ENCODE measurements around the gene ATP7A.
"Not testable (repeated sequence)": the region's sequence is repeated elsewhere in the genome, so short reads cannot be mapped to it uniquely, and the experiment has no call there.

Gene ATP7A

DNA sequence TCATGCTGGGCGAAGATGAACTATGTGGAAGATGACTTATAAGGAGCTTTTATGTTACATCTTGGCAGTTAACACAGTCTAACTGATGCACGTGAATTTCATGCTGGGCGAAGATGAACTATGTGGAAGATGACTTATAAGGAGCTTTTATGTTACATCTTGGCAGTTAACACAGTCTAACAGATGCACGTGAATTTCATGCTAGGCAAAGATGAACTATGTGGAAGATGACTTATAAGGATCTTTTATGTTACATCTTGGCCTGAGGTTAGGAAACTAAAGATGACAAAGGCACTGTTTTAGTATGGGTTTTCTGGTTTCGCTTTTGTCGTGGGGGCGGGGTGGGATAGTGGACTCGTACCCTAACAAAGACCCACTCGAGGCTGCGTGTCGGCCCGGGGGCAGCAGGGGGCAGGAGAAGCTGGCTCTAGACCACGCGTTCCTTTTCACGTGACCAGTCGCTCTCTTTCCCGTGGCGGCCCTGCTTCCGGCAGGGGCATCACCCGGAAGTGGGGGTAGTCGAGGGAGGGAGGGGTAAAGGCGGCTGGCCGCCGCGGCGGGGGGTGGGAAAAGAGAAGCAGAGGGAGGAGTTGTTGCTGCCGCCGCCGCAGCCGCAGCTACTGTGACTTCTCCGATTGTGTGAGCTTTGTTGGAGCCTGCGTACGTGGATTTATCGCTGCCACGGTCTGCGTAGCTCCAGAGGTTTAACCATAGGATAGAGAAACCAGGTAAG lies at the start of gene ATP7A:
Gene ATP7A (plus strand): TSS at position 586 of the 733 bp plus-strand sequence. CDS start 60,949 bp downstream, outside the sequence.
- peak; percentile 76 to 80 (median 78) for DNase-seq (ENCODE audit: low read depth in 3 of 3, low spot score in 1 of 3)

DNA sequence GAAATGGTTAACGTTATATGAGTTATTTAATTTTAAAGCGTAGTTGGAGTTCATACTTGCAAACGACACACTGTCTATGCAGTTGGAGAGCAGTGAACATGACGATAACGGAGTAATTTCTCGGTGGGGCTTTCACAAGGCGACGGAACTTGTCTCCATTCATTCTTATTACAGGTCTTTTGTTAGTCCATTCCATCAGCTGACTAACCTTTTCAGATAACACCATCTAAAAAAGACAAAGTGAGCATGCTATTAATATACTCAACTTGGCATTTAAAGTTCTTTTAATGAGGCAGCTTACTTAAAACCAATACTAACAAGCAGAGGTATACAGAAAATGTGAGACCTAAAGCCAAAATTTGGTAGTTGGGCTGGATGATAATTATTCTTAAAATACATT lies 35.1 kb upstream of the ATP7A start:
- DNase-seq (ENCODE audit: low read depth in 3 of 3, low spot score in 1 of 3), result no peak

DNA sequence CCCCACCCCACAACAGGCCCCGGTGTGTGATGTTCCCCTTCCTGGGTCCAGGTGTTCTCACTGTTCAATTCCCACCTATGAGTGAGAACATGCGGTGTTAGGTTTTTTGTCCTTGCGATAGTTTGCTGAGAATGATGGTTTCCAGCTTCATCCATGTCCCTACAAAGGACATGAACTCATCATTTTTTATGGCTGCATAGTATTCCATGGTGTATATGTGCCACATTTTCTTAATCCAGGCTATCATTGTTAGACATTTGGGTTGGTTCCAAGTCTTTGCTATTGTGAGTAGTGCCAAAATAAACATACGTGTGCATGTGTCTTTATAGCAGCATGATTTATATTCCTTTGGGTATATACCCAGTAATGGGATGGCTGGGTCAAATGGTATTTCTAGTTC lies 29.1 kb upstream of the ATP7A start:
- DNase-seq (ENCODE audit: low read depth in 3 of 3, low spot score in 1 of 3), result not testable (repeated sequence)

DNA sequence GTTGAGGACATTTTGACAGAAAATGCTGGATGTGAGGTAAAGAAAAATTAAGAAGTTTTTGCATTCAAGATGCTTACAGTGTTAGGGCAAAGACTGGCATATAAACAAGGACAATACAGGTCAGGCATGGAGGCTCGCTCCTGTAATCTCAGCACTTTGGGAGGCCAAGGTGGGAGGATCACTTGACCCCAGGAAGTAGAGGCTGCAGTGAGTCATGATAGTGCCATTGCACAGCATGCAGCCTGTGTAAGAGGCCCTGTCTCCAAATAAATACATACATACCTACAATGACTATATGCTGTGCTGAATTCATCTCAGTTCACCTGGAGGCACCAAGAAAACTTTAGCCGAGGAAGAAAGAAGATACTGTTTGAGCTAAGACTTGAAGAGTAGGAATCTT lies 17.6 kb upstream of the ATP7A start:
- no peak for DNase-seq (ENCODE audit: low read depth in 3 of 3, low spot score in 1 of 3)

DNA sequence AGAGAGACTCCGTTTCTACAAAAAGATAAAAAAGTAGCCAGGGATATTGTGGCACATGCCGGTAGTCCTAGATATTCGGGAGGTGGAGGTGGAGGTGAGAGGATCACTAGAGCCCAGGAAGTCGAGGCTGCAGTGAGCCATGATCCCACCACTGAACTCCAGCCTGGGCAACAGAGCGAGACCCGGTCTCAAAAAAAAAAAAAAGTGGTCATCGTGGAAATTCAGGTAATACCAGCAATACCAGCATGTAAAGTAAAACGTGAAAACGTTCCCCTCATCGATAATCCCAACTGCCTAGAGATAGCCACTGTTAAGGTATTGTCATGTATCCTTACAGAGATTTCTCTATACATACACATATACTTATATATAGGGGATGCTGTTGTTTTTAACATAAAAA lies 16.8 kb upstream of the ATP7A start:
- DNase-seq (ENCODE audit: low read depth in 3 of 3, low spot score in 1 of 3), result no peak

DNA sequence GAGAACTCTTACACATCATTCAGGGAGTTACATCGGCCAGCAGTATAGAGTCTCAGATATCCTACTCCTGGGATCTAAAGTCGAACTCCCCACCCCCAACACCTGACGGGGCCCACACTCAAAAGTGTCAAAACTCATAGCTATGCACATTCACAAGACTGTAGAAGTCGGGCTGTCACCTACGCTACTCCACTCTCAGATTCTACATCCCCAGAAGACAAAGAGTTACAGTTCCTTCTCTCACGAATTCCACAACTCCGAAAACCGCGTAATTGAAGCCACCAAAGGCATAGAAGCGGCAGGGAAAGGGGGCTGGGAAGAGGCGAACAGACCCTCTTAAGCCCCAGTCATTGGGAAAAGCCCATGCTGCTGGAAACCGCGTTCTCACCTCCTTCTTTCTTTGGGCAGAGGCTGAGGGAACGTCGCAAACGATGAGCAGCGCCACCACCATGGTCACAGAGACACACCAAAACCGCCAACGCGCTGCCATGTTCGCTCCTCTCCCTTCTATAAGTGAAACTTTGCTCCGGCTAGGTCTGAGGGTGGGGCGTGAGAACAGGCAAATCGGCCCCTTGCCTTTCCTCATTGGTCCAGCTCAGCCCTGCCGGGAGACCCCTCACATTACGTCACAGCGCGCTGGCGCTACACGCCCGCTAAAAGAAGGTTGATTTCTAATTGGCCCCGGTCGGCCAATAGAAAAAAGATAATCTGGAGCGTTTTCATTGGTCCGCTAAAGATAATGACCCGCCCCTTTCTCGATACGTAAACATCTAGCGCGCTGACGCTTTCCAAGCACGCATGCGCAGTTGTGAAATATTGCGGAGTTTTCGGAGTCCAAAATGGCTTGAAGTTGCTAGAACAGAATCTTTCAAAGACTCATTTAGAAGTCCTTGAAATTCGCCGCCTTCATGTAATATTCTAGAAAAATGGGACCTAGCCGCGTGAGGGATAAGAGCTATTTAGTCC lies 15.3 kb upstream of the ATP7A start, which contains the start of gene MAGT1:
Gene MAGT1 (minus strand): TSS at position 515 of the 966 bp plus-strand sequence. CDS start 25 bp downstream, at position 490.
- DNase-seq (ENCODE audit: low read depth in 3 of 3, low spot score in 1 of 3), result peak; percentile 64 to 81 (median 77)

DNA sequence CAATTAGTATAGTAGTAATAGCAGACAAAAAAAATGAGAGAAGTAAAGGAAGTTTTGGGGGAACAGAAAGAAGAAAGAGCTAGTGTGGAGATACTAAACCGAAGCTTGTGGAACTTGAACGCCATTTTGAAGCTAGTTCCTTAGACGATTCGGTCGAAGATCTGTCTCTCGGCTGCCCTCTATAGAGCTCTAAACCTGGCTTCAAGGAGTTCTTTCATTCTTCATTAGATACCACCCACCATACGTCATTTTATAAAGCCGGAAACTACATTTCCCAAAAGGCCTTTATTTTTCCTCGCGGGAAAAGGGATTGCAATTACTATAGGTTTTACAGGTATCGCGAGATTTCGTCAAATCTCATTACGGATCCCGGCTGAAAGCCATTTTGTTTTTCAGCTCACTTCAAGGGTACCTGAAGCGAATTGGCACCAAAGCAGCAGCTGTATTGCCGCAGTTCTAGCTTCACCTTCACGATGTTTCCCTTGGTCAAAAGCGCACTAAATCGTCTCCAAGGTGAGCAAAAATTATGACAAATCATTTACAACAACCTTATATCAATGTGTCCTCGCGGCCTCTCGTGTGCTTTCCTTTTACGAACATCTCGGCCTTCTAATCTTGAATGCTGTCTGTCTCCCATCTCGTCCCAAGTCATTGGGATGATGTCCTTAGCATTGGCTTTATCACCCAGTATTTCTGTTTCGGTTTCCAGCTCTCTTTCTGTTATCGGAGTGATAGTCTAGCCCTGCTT lies 11.2 kb upstream of the ATP7A start, which contains the start of gene COX7B:
Gene COX7B (plus strand): TSS at position 388 of the 748 bp plus-strand sequence. CDS start 86 bp downstream, at position 474.
- DNase-seq (ENCODE audit: low read depth in 3 of 3, low spot score in 1 of 3), result peak in 2 of 3 donors; percentile 21 to 36

DNA sequence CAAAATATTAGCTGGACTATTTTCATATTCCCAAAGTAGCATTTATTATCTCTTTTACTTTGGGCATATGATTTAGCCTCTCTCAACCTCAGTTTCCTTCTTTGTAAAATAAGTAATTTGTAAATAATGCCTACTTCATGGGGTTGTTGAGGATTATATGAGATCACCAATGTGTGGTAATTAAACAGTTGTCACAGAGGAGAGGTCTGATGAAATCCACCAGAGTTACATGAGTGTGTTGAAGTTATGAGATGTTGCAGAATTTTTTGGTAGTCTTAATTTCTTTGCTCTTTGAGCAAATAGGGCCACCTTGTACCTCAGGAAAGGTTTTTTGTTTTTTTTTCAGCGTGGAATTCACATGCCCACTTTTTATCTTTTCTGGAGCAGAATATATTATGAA lies 9.8 kb upstream of the ATP7A start:
- no peak for DNase-seq (ENCODE audit: low read depth in 3 of 3, low spot score in 1 of 3)

DNA sequence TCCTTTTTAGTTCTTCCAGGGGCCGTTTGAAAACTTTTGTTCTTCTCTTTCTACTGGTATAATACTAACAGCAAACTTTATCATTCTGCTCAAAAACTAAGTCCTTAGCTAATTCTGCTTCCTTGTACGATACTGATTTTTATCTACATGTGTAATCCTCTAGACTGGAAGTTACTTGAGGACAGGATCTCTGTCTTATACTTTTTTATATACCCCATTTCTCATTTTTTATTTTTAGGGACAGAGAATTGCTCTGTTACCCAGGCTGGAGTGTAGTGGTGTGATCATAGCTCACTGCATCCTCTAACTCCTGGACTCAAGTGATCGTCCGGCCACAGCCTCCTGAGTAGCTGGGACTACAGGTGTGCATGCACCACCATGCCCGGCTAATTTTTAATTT lies 9.0 kb upstream of the ATP7A start:
- no peak for DNase-seq (ENCODE audit: low read depth in 3 of 3, low spot score in 1 of 3)

DNA sequence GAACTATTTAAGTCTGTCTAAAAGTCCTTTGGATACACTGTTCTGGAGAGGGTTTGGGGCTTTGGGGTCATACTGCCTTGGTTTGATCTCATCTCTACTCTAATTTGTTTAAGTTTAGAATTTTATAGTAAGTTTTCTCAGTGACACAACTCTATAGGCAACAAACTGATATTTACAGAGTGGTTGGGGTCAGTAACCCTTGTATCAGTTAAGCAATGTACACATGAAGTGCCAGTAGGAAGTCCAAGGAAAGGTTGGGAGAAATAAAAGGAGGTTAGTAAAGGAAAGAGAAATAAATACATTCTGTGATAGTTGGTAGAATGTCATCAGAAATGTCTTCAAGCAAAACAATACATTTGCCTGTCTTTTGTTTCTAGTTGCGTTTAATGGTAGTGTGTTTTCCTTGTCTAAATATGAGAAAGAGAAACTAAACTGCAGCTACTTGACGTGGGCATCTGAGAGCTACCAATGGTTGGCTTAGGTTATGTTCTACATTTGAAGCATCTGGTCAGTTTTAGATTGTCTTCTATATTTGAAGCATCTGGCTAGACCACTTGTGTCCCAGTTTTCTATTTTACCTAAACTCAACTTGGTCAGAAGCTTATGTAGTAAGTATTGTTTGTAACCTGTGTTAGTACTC lies 6.9 kb downstream of the ATP7A start:
- DNase-seq (ENCODE audit: low read depth in 3 of 3, low spot score in 1 of 3), result no peak

DNA sequence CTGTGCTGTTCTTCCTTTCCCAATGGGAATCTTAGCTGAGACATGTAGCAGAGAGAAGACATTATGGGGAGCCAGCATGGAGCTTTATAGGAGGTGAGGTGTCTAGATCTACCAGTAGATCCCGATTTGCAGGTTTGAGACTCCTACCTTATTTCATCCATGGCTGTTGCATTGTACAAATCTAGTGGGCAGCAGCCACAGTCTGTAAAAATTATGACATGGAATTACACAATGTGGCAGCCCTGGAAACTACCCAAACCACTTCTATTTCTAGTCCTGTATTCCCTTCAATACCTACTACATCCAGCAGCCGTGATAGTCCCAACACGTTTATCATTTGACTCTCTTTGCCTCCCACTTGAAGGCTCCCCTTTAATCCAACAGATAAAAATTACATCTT lies 8.1 kb downstream of the ATP7A start:
- DNase-seq (ENCODE audit: low read depth in 3 of 3, low spot score in 1 of 3), result no peak

DNA sequence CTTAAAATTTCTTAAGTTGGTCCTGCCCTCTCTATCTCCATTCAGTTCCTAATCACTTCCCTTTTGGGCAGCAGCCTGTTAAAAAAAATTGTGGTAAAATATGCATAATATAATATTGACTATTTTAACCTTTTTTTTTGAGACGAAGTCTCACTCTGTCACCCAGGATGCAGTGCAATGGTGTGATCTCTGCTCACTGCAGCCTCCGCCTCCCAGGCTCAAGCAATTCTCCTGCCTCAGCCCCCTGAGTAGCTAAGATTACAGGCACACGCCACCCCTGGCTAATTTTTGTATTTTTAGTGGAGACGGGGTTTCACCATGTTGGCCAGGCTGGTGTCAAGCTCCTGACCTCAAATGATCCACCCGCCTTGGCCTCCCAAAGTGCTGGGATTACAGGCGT lies 8.9 kb downstream of the ATP7A start:
- not testable (repeated sequence) for DNase-seq (ENCODE audit: low read depth in 3 of 3, low spot score in 1 of 3)

DNA sequence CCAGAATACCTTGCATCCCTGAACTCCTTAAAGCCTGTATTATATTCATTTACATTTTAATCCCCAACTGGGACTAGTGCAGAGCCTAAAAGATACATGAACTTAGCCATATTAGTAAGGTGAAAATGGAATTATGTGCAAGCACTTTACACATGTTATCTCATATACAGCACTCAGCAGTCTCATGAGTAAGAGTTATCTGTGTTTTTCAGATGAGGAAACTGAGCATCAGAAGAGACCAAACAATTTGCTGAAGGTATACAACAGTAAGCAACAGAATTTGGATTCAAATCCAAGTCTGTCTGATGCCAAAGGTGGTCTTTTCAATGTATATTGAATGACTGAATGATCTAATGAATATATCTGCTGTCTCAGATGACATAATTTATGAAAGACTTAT lies 12.3 kb downstream of the ATP7A start:
- DNase-seq (ENCODE audit: low read depth in 3 of 3, low spot score in 1 of 3), result no peak

DNA sequence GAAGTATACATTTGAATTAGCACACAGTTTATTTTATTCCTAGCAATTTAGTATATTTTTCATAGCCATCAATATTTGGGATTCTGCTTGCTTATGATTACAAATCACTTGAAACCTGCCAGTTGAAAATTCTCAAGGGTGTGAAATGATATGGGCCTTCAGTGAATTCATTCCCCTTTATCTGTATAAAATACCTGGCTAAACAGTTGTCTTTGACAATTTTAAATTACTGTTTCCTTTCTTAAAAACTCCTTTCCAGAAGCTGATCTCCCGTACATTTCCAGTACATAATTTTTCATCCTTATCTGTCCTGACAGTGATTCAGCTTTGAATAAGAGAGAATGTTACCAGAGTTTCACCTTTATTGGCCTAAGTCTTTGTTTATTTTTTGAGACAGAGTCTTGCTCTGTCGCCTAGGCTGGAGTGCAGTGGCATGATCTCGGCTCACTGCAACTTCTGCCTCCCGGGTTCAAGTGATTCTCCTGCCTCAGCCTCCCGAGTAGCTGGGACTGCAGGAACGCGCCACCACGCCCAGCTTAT lies 13.9 kb downstream of the ATP7A start:
- no peak for DNase-seq (ENCODE audit: low read depth in 3 of 3, low spot score in 1 of 3)

DNA sequence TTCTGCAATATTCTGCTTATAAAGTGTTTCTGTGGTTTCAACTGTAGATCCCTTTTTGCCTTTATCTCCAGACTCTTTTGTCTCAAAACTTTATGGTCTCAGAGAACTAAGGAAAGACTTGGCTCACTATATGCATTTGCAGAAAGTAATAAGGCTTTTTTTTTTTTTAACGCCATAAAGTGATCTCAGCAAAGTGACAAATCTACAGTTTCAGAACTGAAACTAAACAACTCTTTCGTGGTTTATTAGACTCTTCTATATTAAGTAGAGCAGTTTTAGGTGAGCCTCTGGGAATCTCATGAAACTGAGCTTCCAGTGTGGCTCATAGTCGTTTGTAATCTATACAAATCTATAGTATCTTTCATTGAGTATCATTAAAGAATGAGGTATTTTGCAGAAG lies 15.3 kb downstream of the ATP7A start:
- DNase-seq (ENCODE audit: low read depth in 3 of 3, low spot score in 1 of 3), result no peak

DNA sequence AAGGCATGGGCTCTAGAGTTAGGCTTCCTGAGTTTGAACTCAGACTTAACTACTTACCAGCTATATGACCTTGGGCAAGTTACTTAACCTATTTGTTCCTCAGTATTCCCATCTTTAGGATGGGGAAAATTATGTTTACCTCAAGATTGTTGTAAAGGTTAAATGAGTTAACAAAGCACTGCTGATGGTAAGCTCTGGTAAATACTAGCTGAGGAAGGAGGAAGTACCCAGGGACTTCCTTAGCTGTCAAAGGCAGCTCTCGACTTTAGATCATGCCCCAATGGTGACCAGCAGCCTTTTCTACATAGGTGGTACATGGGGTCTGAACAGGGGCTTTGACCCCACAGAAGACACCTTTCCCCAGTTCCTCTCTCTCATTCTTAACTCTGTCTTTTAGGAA lies 20.1 kb downstream of the ATP7A start:
- no peak for DNase-seq (ENCODE audit: low read depth in 3 of 3, low spot score in 1 of 3)

DNA sequence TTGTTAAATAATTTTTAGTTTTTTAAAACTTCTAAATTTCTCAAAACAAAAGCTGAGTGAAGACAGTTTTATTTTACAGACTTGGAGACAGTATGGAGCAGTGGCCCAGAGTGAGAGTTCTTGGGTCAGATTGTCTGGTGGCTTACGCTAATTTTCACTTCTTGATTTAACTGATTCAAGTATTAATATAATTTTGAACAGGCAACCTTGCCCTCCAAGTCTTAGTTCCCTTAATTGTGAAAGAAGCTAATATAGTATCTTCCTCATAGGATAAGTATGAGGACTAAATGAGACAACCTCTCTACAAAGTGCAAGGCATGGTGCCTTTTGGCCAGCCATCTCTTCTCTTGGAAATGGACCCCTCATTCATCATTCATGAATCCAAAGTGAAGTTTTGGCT lies 25.4 kb downstream of the ATP7A start:
- no peak for DNase-seq (ENCODE audit: low read depth in 3 of 3, low spot score in 1 of 3)

DNA sequence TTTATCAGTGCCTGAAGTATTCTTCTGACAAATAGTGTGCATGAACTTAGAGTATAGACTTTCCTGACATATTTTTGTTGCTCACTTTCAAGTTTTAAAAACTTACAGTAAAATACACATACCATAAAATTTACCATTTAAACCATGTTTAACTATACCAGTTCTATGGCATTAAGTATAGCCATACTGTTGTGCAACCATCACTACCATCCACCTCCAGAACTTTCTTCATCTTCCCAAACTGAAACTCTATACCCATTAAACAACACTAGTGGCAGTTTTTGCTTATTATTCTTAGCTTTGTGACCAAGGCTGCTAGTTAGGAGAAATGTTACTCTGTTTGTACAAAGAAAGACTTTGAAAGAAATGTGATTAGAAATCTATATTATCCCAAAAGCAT lies 25.8 kb downstream of the ATP7A start:
- no peak for DNase-seq (ENCODE audit: low read depth in 3 of 3, low spot score in 1 of 3)

DNA sequence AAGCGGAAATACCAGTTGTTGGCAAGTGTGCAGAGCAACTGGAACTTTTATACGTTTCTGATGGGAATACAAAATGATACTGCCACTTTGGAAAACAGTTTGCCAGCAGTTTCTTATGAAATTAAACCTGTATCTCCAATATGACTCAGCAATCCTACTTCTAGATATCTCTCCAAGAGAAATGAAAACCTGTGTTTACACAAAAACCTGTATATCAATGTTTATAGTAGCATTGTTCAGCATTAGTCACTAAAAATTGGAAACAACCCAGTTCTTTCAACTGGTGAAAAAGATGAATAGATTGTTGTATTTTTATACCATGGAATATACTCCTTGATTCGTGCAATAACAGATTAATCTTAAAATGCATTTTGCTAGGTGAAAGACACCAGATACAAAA lies 26.8 kb downstream of the ATP7A start:
- DNase-seq (ENCODE audit: low read depth in 3 of 3, low spot score in 1 of 3), result no peak

DNA sequence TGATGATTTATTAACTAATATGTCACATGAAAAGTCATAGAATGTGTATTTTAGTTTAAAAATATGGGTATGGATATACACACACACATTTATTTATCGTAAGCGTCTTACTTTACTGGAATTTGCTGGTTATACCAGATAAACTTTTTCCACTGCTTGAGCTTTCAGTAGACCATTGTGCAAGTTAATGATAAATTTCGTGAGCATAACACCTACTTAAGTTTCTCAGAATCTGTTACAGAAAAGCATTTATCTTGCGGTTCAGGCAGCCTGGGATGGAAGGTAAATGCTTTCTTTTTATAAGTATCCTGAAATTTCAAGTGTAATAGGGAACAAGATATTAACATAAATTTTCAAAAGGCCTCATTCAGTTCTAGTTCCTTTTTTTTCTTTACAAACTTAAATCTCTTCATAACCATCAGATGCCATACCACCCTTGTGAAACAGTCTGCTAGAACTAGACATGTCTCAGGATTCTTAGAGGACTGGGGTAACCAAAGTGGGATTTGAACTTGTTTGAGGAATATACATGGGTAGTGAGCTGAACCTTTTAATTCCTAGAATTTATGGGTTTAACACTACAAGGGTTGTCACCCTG lies 27.7 kb downstream of the ATP7A start:
- DNase-seq (ENCODE audit: low read depth in 3 of 3, low spot score in 1 of 3), result no peak

Measured in stimulated activated CD4-positive, alpha-beta T cell treated with anti-CD3 and anti-CD28 coated beads, TNF-alpha, amount 100 ng/mL, for 1 hour (primary cell).